Thyroid gland (tissue), 4 donors: ENCODE data around the gene TRAF5.

Experiments
- CTCF ChIP-seq, 6 experiments: fragments of 200-600 bp in 3 of 6; fragments of 450-650 bp in 3 of 6; sonication (generic) in 3 of 6; IDR thresholded peaks; one replicate each; pipeline ENCODE4 v1.5.1; 2016 to 2019; ENCODE audit warnings: antibody characterized with exemption in 6 of 6, mild to moderate bottlenecking in 2 of 6, inconsistent platforms in 1 of 6, moderate library complexity in 1 of 6
- POLR2A ChIP-seq, 2 donors: fragments of 450-650 bp; IDR thresholded peaks; one replicate each; pipeline ENCODE4 v1.6.1; 2017; ENCODE audit warnings: antibody characterized with exemption in 2 of 2, mild to moderate bottlenecking in 2 of 2, moderate library complexity in 1 of 2

- no peak for TF ChIP-seq CTCF (IDR thresholded peaks at IDR 0.05)
- TF ChIP-seq POLR2A (IDR thresholded peaks at IDR 0.05) = no peak
Measured at GRCh38 chr1:211415700-211416099, 89.1 kb downstream of the TRAF5 start.
